ENCODE results near the gene AHNAK.
A peak's percentile ranks its signal among the peaks of the same experiment; 100 is the strongest.
"Not testable (repeated sequence)": the region's sequence is repeated elsewhere in the genome, so short reads cannot be mapped to it uniquely, and the experiment has no call there.

The AHNAK gene

DNA sequence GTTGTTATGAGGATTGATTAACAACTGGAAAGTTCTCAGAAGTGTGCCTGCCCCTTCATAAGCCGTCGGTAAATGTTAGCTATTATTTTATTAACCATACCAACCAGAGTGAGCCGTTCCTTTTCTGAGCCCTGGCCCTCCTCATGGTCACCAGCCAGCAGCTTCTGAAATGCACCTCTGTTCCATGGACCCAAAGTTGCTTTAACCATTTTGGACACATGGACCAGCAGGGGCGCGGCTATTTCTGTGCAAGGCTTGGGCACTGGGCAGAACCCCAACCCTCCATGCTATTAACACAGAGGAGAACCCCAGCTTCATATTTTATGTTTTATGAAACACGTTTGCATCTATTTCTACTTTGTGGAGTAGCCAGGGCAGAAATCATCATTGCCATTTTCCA is 146.3 kb downstream of the AHNAK start:
- no peak for DNase-seq

GRCh38 chr11:62399878-62400266 is 146.7 kb downstream of the AHNAK start:
- DNase-seq: no peak

GRCh38 chr11:62399172-62399877 is 147.3 kb downstream of the AHNAK start:
- DNase-seq: no peak

DNA sequence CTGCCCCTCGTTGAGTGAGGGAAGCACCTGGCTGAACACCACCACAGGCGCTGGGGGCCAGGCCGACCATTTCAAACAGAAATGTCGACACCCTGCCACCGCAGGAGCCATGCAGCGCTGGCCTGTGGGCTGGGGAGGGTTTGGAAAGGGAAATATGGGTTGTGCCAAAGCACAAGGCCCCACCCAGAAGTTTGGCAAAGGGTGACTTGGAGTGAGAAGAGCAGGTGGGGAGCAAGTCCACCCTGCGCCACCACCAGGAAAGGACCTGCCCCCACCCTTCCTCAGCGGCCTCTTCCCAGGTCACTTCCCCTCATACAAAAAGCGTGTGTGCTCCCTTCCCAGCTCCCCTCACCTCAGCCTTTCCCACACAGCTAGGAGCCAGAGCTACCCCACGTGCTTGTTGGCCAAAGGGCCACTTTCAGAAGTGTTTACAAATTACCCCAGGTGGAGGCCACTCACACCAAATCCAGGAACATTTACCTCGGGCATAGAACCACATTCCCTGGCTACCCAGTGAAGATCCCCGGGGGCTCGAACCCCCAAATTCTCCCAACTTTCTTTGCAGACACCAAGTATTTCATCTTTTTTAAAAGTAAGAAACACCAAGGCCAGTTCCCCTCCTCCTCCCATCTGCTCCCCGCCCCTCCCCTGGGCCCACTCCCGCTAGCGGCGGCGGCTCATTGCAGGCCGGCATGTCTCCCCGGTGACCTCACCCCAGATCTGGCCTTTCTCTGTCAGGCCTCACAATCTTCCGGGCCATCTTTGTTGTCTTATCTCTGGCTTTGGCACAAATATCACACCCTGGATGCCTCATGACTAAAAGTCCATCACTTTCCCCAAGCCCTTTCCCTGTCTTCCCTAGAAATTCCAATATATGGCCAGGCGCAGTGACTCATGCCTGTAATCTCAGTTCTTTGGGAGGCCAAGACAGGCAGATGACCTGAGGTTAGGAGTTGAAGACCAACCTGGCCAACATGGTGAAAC is 148.3 kb downstream of the AHNAK start:
- no peak for DNase-seq

GRCh38 chr11:62395885-62396551 is 150.6 kb downstream of the AHNAK start:
- DNase-seq: no peak

GRCh38 chr11:62394825-62395538 is 151.6 kb downstream of the AHNAK start:
- peak; percentile 16 for DNase-seq

DNA sequence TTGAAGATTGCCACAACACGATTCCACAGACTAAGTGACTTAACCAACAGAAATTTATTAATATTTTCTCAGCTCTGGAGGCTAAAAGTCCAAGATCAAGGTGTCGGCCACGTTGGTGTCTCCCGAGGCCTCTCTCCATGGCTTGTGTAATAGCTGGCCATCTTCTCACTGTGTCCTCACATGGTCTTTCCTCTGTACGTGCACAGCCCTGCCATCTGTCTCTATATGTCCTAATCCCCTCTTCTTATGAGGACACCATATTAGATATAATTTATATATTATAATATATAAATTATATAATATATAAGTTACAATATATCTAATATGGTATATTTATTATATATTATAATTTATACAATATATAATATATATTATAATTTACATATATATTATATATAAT is 152.9 kb downstream of the AHNAK start:
- DNase-seq: no peak

DNA sequence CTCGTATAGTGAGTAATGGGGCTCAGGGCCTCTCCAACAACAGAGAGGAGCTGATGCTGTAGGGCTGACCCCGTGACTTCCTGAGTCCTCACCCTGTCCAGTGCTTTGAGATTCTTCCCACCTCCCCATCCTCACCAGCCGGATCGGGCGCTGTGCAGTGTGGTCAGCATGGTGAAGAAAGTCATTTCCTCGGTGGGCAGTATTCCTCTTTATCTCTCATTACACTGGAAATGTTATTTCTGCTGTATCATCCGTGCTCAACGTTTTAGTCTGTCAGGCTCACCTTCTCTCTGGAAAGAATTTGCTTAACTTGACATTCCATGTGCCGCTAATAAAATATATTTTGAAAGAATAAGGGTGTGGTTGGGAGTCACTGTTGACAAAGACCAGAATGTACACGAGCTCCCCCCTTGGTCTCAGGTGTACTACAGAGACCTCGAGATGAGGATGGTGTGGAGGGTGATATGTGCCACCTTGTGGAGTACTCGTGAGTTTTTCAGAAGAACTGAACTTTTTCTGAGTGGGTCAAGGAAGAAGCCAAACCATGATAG is 153.5 kb downstream of the AHNAK start:
- no peak for DNase-seq

DNA sequence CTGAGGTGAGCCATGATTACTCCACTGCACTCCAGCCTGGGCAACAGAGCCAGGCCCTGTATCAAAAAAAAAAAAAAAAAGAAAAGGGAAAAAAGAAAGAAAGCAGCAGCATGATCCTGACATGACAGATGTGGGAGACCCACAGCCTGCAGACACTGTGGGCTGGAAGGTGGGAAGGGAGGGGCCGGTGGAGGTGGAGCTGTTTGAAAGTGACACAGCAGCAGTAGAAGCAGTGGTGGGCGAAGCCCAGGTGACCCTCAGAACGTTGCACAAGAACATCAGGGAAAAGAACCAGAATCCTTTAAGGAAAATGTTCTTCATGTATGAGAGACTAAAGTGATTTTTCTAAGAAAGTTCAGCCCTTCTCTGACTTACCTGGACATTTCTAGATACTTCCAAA is 154.1 kb downstream of the AHNAK start:
- DNase-seq: no peak

DNA sequence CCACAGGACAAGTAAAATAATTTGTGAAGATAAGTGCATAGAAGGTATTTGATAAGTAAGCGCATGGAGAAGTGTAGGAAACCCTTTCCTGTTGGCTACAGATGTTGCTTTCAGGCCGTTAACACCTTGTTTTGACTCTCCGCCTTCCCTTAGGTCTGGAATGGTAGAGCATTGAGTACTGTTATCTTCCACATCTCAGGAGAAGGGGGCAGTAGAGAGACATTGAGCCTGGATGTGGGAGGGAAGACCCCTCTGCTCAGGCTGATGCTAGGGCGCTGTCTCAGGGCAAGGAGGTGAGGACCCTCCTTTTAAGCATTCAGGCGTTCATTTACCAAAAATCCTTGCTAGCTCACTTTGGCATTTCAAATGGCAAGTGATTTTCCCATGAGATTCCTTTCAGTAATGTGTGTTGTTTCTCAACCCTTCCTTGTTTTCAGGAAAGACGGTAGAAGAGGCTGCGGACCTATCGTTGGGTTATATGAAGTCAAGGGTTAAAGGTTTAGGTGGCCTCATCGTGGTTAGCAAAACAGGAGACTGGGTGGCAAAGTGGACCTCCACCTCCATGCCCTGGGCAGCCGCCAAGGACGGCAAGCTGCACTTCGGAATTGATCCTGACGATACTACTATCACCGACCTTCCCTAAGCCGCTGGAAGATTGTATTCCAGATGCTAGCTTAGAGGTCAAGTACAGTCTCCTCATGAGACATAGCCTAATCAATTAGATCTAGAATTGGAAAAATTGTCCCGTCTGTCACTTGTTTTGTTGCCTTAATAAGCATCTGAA is 154.8 kb downstream of the AHNAK start:
- no peak for DNase-seq

DNA sequence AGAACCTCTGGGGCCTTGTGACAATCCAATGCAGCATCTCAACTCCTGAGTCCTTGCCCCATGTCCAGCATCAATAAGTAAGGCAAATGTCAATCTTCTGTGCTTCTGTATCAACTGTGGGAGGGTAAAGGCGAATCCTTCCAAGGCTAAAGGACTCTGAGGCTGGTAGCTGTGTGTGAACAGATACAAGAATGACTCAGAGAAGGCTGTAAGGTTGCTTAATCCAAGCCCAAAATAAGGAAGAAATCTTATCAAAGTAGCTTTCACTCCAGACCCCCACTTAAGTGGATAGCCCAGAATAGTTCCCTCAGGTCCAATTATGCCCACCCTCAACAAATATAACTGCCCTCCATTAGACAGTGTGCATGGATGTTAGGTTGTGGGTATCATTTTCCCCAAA is 155.9 kb downstream of the AHNAK start:
- no peak for DNase-seq

GRCh38 chr11:62390237-62390636 is 156.4 kb downstream of the AHNAK start:
- DNase-seq: no peak

- DNase-seq: no peak
These were observed 157.6 kb downstream of the AHNAK start for GRCh38 chr11:62388999-62389398.

DNA sequence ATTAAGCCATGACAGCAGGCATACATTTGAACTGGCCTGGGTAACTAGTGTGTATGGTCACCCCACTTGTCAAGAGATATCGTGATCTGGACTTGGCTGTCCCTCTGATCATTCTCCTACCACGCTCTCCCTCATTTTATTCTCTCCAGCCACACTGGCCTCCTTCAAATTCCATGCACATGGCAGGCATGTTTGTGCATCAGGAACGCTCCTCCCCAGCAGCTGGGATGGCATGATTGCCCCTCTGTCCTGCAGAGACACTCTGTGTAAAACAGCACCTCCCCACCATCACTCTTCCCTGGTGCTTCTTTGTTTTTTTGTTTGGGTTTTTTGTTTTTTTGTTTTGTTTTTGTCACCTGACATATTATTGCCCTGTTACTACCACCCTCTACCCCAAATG is 159.2 kb downstream of the AHNAK start:
- no peak for DNase-seq

- not testable (repeated sequence) for DNase-seq
These were observed 160.5 kb downstream of the AHNAK start for GRCh38 chr11:62386083-62386482.

GRCh38 chr11:62383822-62384221 is 162.8 kb downstream of the AHNAK start:
- no peak for DNase-seq
